Aorta (tissue), 5 donors: ENCODE measurements around the gene STARD7. TPM values are rescaled to one million over a fixed set of nuclear protein-coding genes. Genes with fewer than 3 reads are reported as not detected.
"Not testable (repeated sequence)": the region's sequence is repeated elsewhere in the genome, so short reads cannot be mapped to it uniquely, and the experiment has no call there.

Source experiments
- ATAC-seq: fragments of 200-7000 bp; cut with Tn5 transposase; one replicate; pipeline ENCODE4 v1.9.1; 2022; ENCODE audit warnings: moderate library complexity; ENCODE audit not compliant: low FRiP score
- DNase-seq, 2 donors: peaks; one replicate each; pipeline ENCODE4 v3.0.0-alpha.2; 2020
- H3K27ac ChIP-seq, 2 donors: one replicate each; pipeline ENCODE4 v1.5.1; 2013; ENCODE audit warnings: low read length in 2 of 2, mild to moderate bottlenecking in 2 of 2, moderate library complexity in 2 of 2, control low read depth in 1 of 2, inconsistent platforms in 1 of 2, low read depth in 1 of 2
- H3K27me3 ChIP-seq, 2 donors: one replicate each; pipeline ENCODE4 v1.6.1; 2013; ENCODE audit warnings: control low read depth in 1 of 2, low read length in 1 of 2, mild to moderate bottlenecking in 1 of 2, moderate library complexity in 1 of 2; ENCODE audit not compliant: insufficient read depth in 2 of 2, control insufficient read depth in 1 of 2
- H3K36me3 ChIP-seq, 2 donors: one replicate each; pipeline ENCODE4 v1.6.1; 2013; ENCODE audit warnings: control low read depth in 1 of 2, low read length in 1 of 2, mild to moderate bottlenecking in 1 of 2; ENCODE audit not compliant: insufficient read depth in 2 of 2, control insufficient read depth in 1 of 2
- H3K4me1 ChIP-seq, 2 donors: one replicate each; pipeline ENCODE4 v1.6.1; 2013; ENCODE audit warnings: low read length in 2 of 2, control low read depth in 1 of 2, mild to moderate bottlenecking in 1 of 2, moderate library complexity in 1 of 2; ENCODE audit not compliant: insufficient read depth in 2 of 2, control insufficient read depth in 1 of 2
- H3K4me3 ChIP-seq, 2 donors: one replicate each; pipeline ENCODE4 v1.5.1; 2013; ENCODE audit warnings: low read length in 2 of 2, control low read depth in 1 of 2, mild to moderate bottlenecking in 1 of 2
- H3K9me3 ChIP-seq: one replicate; pipeline ENCODE4 v1.6.1; 2013; ENCODE audit warnings: mild to moderate bottlenecking, low read length; ENCODE audit not compliant: control insufficient read depth
- WGBS, 2 donors: extraction: QIAGEN DNeasy Blood & Tissue Kit; methylation state at CpG; one replicate each; pipeline ENCODE4 v1.1.7; 2013; 5-methylcytosine and 5-hydroxymethylcytosine counted together
- intact Hi-C, 2 donors: fragments of 100-400 bp; cut with DNase I; formaldehyde crosslinking; loops; one replicate each; pipeline versions ENCODE4 v1.14.2 to v1.15.0; 2022
- polyA plus RNA-seq, 2 donors: library from polyadenylated mRNA; stranded (reverse); fragments of 200-250 nt; gene quantifications; one replicate each; pipeline ENCODE4 v1.2.3, GENCODE V29; 2013
- total RNA-seq, 2 donors: library from RNA; stranded (reverse); fragmentation: NEBNext Ultra II Directional; extraction: Animal tissue kit (Norgen Biotek cat#: 25700); gene quantifications; one replicate each; pipeline ENCODE4 v1.2.1, GENCODE V29; 2021
- donor health status: healthy with polysubstance abuse.
- donor health status: Bipolar disorder and iron deficiency.
- donor health status: DM: no; HTN: no; CAD: no.
- donor health status: DM: no; HTN: no; CAD: no.
- donor health status: DM: yes; HTN: yes; CAD: no.

The STARD7 gene
- total and polyA plus RNA-seq, 4 donors, result 23.8 to 72.7 (median 52.8) TPM

DNA sequence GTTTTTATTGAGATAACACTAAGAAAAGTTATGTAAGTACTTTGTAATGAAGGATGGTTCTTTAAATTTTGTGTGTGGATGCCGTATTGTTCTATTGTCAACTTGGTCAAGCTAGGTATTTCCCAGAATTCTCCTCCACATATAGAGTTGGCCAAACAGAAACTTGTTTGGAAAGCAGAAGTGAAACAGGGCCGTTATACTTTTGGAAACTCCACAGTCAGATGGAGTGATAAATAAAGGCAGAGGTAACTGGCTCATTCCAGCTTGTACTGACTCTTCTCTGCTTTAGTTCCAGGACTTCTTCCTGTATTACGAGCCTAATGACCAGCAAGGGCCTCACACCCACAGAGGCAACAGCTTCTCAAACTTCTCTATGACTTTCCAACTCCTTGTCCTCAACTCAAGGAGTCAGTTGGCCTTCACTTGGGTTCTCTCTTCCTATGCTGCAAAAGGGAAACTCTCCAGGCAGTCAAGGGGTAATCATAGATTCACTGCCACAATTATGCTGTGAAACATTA, 16.4 kb upstream of the STARD7 start:
- intact Hi-C loops, result no loop called here
- Histone ChIP-seq H3K4me3 (no peak overlapping the region), H3K36me3 (no peaks in the 10 kb centered on the region), H3K27me3 (no peaks in the 10 kb centered on the region), H3K4me1 (no peaks in the 10 kb centered on the region), H3K27ac (no peak overlapping the region), H3K9me3 (no peaks in the 10 kb centered on the region)
- no peak for DNase-seq
- 63 to 75% methylated on average over 3 of the region's 3 CpGs for WGBS, 2 donors
- ATAC-seq, result no peak

DNA sequence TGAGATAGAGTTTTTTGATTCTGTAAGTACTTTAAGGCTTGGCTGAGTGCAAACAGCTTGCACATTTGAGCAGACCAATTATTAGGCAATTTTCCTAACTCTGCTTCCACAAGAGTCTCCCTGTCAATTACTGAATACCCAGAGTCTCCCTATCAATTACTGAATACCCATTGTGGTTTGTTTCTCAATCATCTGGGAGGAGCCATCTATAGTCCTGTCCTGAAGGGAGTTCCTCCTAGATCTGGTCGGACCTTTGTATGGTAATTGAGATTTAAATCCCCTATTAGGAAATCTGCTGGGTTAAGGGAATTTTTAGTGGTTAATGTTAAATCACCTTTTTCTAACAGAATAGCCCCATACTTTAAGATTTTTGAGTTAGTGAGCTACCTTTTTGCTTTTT, 12.5 kb upstream of the STARD7 start:
- WGBS, 2 donors, result 96 to 97% methylated on average over 1 of the region's 1 CpG
- H3K9me3 ChIP-seq, H3K4me1 ChIP-seq, intact Hi-C loops, ATAC-seq, H3K27ac ChIP-seq, DNase-seq, H3K27me3 ChIP-seq, H3K36me3 ChIP-seq, H3K4me3 ChIP-seq: not testable (repeated sequence)

DNA sequence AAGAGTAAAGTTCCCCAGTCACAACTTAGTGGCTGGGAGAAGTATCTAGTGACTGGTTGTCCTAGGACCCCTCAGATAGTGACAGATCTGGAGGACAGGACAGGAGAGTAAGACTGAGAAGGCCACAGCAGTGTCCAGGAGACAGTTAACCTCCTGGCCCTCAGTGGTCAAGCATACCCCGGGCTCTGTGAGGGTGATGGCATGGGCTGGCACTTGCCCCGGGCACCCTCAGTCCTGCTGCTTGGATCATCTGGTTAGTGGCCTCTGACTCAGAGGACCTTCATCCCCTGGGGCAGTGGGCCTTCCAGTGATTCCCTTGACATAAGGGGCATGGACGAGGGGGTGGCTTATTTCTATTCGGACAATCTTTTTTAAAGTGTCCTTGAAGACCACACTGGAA, 11.3 kb upstream of the STARD7 start:
- H3K27me3 ChIP-seq, H3K4me3 ChIP-seq, H3K36me3 ChIP-seq, H3K4me1 ChIP-seq, H3K9me3 ChIP-seq, intact Hi-C loops, DNase-seq, H3K27ac ChIP-seq, ATAC-seq: not testable (repeated sequence)
- 92% methylated on average over 4 of the region's 4 CpGs for WGBS, 2 donors

DNA sequence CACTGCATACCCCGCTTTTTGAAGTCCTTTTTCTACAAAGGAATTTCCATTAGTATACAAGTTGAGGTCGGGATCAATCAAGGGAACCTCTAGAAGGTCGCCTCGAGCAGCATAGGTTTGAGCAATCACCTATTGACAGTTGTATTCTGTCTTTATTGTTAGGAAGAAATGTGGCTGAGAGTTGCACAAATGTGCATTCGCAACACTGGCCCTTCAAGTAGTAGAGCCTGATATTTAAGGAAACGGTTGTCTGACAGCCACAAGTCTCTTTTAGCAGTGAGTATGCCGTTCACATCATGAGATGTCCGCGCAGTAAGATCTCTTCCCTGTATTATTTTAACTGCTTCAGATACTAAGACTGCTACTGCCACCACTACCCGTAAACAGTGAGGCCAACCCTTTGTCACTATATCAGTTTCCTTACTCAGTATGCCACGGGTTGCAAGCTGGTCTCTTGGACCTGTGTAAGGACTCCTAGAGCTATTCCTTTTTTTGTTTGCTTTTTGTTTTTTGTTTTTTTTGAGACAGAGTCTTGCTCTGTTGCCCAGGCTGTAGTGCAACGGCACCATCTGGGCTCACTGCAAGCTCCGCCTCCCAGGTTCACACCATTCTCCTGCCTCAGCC, 10.0 kb upstream of the STARD7 start:
- H3K4me1 ChIP-seq, result no peaks in the 10 kb centered on the region
- WGBS, 2 donors, result 91 to 93% methylated on average over 13 of the region's 13 CpGs
- no peak overlapping the region for H3K27ac ChIP-seq
- no peaks in the 10 kb centered on the region for H3K9me3 ChIP-seq
- ATAC-seq (no peak), DNase-seq (no peak)
- H3K4me3 ChIP-seq, result no peak overlapping the region
- intact Hi-C loops, result no loop called here
- no peaks in the 10 kb centered on the region for H3K36me3 ChIP-seq
- H3K27me3 ChIP-seq, result no peaks in the 10 kb centered on the region

DNA sequence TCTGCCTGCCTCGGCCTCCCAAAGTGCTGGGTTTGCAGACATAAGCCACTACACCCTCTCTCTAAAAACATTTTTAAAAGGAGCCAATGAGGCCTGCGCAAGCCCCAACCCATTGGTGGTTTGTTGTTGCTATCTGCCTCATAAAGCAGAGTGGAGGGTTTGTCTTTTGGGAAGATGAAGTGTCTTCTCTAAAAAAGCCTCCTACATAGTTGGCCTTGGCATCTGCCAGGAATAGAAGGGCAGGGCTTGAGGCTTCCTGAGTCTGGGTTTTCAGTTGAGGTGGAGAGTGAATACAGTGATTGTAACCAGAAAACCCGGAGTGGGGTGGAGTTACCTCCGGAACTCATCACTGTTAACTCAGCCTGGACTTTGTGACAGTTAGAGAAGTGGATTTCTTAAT, 5.9 kb upstream of the STARD7 start:
- 91 to 93% methylated on average over 4 of the region's 4 CpGs for WGBS, 2 donors

DNA sequence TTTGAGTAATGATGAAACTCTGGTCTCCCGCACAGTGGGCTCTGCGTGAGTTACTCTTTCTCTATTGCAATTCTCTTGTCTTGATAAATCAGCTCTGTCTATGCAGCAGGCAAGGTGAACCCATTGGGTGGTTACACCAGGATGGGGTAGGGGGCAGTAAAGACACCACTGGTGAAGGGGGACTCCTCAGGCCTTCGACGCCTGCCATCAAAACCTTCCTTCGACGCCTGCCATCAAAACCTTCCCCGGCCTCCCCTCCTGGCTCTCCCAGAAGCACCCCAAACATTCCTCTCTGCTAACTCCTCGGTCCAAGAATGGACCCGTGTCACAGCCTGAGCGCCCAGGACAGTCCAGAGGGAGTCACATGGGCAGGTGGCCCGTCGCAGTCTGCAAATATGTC, 4.8 kb upstream of the STARD7 start:
- WGBS, 2 donors, result 90 to 94% methylated on average over 12 of the region's 12 CpGs
- no peaks in the 10 kb centered on the region for H3K36me3 ChIP-seq
- no peak for DNase-seq
- intact Hi-C loops, result loop anchor here in 1 of 2 donors (2.0 kb wide), 1 partner anchor 37 kb away; no protein-coding TSS in a partner anchor
- H3K27me3 ChIP-seq, result no peaks in the 10 kb centered on the region
- no peak overlapping the region for H3K27ac ChIP-seq
- no peaks in the 10 kb centered on the region for H3K9me3 ChIP-seq
- H3K4me3 ChIP-seq, result no peak overlapping the region
- no peak for ATAC-seq
- H3K4me1 ChIP-seq, result no peaks in the 10 kb centered on the region

More for the DNA sequence above, 5.9 kb upstream of the STARD7 start:
- Histone ChIP-seq H3K27me3 (no peaks in the 10 kb centered on the region), H3K36me3 (no peaks in the 10 kb centered on the region), H3K4me1 (no peaks in the 10 kb centered on the region), H3K4me3 (no peak overlapping the region), H3K9me3 (no peaks in the 10 kb centered on the region), H3K27ac (no peak overlapping the region)
- intact Hi-C loops, result no loop called here
- ATAC-seq (no peak), DNase-seq (no peak)

DNA sequence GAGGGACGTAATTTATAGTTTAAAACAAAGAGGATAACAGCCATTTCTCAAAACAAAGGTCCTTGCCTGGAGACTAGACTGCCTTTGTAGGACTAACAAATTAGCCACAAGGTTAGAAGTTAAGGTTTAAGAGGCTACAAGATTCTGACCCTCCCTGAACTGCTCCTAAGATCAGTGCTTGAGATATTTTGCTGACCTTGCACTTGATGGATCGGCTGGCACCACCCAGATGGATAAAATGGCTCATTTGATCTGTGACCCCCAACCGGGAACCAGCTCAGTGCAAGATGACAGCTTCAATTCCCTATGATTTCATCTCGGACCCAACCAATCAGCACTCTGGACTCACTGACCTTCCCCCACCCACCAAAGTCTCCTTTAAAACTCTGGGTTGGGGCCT, 3.7 kb upstream of the STARD7 start:
- intact Hi-C loops, result loop anchor here in 1 of 2 donors (2.0 kb wide), 1 partner anchor 38 kb away; no protein-coding TSS in a partner anchor
- Histone ChIP-seq H3K36me3 (no peaks in the 10 kb centered on the region), H3K9me3 (no peaks in the 10 kb centered on the region), H3K4me1 (no peaks in the 10 kb centered on the region), H3K27me3 (no peaks in the 10 kb centered on the region), H3K4me3 (no peak overlapping the region), H3K27ac (no peak overlapping the region)
- WGBS, 2 donors, result 85 to 93% methylated on average over 4 of the region's 4 CpGs
- ATAC-seq (no peak), DNase-seq (no peak)

DNA sequence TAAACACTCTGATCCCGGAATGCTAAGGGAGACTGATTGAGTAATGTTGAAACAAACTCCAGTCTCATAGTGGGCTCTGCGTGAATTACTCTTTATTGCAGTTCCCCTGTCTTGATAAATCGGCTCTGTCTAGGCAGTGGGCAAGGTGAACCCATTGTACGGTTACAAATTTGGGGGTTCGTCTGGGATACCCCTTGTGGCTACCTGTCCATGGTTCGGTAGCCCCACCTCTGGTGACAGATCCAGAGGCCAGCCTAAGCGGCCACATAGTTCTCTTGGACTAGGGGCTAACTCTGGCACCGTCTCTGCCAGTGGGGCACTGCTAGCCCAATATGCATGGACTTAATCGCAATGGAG, 1.1 kb upstream of the STARD7 start:
- ATAC-seq (no peak), DNase-seq (no peak)
- H3K4me3 ChIP-seq, result no peak overlapping the region
- no peak overlapping the region for H3K27ac ChIP-seq
- no peaks in the 10 kb centered on the region for H3K36me3 ChIP-seq
- no peaks in the 10 kb centered on the region for H3K9me3 ChIP-seq
- H3K27me3 ChIP-seq, result no peaks in the 10 kb centered on the region
- no peaks in the 10 kb centered on the region for H3K4me1 ChIP-seq
- intact Hi-C loops, result loop anchor here in 1 of 2 donors (5.0 kb wide), 2 partner anchors 43 to 58 kb away; partner anchors contain the start of genes CIAO1 and TMEM127
- WGBS, 2 donors, result 95 to 96% methylated on average over 9 of the region's 9 CpGs

DNA sequence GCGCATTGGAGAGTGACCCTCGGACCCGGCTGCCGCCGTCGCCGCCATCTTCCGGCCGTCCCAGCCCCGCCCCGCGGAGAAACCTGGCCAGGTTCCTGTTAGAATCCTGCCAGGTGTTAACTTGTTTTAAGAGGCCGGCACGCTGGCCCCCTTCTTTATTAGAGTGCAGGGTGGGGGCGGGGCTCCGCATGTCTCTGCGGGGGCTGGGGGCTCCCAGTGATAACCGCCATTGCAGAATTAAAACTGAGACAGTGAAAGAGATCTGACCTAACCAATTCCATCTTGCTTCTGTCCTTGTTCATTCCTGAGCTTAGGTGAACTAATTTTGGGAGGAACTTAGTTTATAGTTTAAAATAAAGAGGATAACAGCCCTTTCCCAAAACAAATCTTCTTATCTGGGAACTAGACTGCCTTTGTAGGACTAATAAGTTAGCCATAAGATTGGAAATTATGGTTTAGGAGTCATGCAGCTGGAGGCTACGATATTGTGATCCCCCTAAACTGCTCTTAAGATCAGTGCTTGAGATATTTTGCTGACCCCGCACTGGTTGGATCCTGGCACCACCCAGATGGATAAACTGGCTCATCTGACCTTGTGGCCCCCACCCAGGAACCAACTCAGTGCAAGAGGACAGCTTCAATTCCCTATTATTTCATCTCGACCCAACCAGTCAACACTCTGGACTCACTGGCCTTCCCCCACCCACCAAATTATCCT, 543 bp upstream of the STARD7 start:
- Histone ChIP-seq H3K27me3 (no peaks in the 10 kb centered on the region), H3K4me1 (no peaks in the 10 kb centered on the region), H3K9me3 (no peaks in the 10 kb centered on the region), H3K36me3 (no peaks in the 10 kb centered on the region), H3K27ac (no peak overlapping the region), H3K4me3 (peak overlapping the region; percentile 53 to 65)
- ATAC-seq (no peak), DNase-seq (no peak)
- WGBS, 2 donors, result 11 to 12% methylated on average over 18 to 21 of the region's 21 CpGs
- intact Hi-C loops, result loop anchor here in 1 of 2 donors (5.0 kb wide), 2 partner anchors 43 to 58 kb away; partner anchors contain the start of genes CIAO1 and TMEM127
